CD4-positive, alpha-beta T cell treated with Interferon gamma for 1 hour (primary cell): ENCODE results near the gene GSAP.

Source experiments
- DNase-seq: peaks from one replicate; pipeline ENCODE4 v3.0.0-alpha.2; 2020

GSAP gene

GRCh38 chr7:77438131-77438530 is 22.0 kb upstream of the GSAP start:
- DNase-seq, result no peak

GRCh38 chr7:77434570-77435275 is 18.6 kb upstream of the GSAP start:
- DNase-seq, result no peak

GRCh38 chr7:77433901-77434300 is 17.8 kb upstream of the GSAP start:
- DNase-seq, result no peak

GRCh38 chr7:77430927-77431326 is 14.8 kb upstream of the GSAP start:
- DNase-seq, result no peak

GRCh38 chr7:77428777-77429231 is 12.7 kb upstream of the GSAP start:
- peak; percentile 71 for DNase-seq

- DNase-seq, result peak; percentile 62
These were observed 12.0 kb upstream of the GSAP start for GRCh38 chr7:77427996-77428603.

GRCh38 chr7:77426521-77427051 is 10.4 kb upstream of the GSAP start:
- DNase-seq, result no peak

GRCh38 chr7:77426052-77426404 is 9.9 kb upstream of the GSAP start:
- DNase-seq, result no peak

GRCh38 chr7:77425101-77426051 is 9.2 kb upstream of the GSAP start:
- DNase-seq, result no peak

- no peak for DNase-seq
These were observed 6.4 kb upstream of the GSAP start for GRCh38 chr7:77422500-77422899.

- DNase-seq, result no peak
These were observed 5.0 kb upstream of the GSAP start for GRCh38 chr7:77420986-77421672.

- DNase-seq, result no peak
These were observed 4.3 kb upstream of the GSAP start for GRCh38 chr7:77420438-77420837.

GRCh38 chr7:77419102-77419501 is 3.0 kb upstream of the GSAP start:
- no peak for DNase-seq

GRCh38 chr7:77417801-77418200 is 1.7 kb upstream of the GSAP start:
- no peak for DNase-seq

GRCh38 chr7:77416621-77417371 is 647 bp upstream of the GSAP start:
- no peak for DNase-seq

- DNase-seq, result peak; percentile 43
These were observed 700 bp downstream of the GSAP start for GRCh38 chr7:77415476-77415822.

- no peak for DNase-seq
These were observed 2.2 kb downstream of the GSAP start for GRCh38 chr7:77413861-77414424.

- no peak for DNase-seq
These were observed 3.0 kb downstream of the GSAP start for GRCh38 chr7:77413128-77413527.

GRCh38 chr7:77409739-77410547 is 6.2 kb downstream of the GSAP start:
- peak; percentile 43 for DNase-seq

GRCh38 chr7:77409005-77409738 is 7.0 kb downstream of the GSAP start:
- no peak for DNase-seq
